Spleen (tissue), 7 donors: ENCODE results near the gene SNX12.

Experiments used
- POLR2A ChIP-seq, 3 donors: fragments of 450-650 bp; IDR thresholded peaks; one replicate each; pipeline ENCODE4 v1.5.1; 2017; ENCODE audit warnings: antibody characterized with exemption in 3 of 3, mild to moderate bottlenecking in 1 of 3
- POLR2AphosphoS5 ChIP-seq, 3 donors: sonication (generic); formaldehyde crosslinking; IDR thresholded peaks; one replicate each; pipeline ENCODE4 v1.5.1; 2017; ENCODE audit warnings: antibody characterized with exemption in 3 of 3
- TF ChIP-seq, protein P1 (sequence below), 11 experiments: fragments of 200-600 bp in 7 of 11; fragments of 450-650 bp in 4 of 11; sonication (generic) in 4 of 11; IDR thresholded peaks in 8 of 11; conservative IDR thresholded peaks in 3 of 11; 1 replicate in 7 of 11; 2 replicates in 4 of 11; pipeline versions ENCODE4 v1.4.0 to v1.8.0; 2016 to 2021; ENCODE audit warnings: antibody characterized with exemption in 11 of 11, inconsistent platforms in 4 of 11, mild to moderate bottlenecking in 1 of 11
- donor health status: DM: no; HTN: no; CAD: no; lungs with moderate emphysema.
- donor health status: DM: no; HTN: no; CAD: no.
- donor health status: DM: no; HTN: no; CAD: no.

DNA sequence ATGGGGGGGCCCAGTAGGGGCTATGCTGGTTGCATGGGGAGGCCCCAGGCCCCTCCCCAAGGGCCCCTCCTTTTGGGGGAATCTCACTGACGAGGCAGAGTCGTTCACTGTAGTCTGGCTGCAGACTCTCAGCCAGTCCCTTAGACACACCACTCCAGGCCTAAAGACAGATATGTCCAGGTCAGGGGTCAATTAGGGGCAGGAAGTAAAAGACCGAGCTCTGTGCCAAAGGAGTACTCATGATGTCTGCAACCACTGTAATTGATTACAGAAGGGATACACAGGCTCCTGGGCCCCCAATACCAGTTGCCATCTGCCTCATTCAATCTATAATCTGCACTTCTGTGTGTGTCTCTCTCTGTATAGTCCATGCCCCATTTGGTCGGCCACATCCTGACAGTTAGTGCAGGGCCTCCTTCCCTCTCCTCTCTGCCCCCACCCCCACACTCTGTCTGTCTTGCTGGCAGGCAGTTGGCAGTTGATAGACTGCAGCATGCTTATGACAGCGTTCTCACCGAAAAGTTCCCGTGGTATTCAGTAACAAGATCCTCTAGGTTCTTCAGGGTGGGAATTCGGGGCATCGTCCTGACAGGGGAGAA is 39.7 kb upstream of the SNX12 start:
- TF ChIP-seq POLR2A (IDR thresholded peaks at IDR 0.05) (no peak), POLR2AphosphoS5 (IDR thresholded peaks at IDR 0.05) (no peak)
- TF ChIP-seq, protein P1, sequence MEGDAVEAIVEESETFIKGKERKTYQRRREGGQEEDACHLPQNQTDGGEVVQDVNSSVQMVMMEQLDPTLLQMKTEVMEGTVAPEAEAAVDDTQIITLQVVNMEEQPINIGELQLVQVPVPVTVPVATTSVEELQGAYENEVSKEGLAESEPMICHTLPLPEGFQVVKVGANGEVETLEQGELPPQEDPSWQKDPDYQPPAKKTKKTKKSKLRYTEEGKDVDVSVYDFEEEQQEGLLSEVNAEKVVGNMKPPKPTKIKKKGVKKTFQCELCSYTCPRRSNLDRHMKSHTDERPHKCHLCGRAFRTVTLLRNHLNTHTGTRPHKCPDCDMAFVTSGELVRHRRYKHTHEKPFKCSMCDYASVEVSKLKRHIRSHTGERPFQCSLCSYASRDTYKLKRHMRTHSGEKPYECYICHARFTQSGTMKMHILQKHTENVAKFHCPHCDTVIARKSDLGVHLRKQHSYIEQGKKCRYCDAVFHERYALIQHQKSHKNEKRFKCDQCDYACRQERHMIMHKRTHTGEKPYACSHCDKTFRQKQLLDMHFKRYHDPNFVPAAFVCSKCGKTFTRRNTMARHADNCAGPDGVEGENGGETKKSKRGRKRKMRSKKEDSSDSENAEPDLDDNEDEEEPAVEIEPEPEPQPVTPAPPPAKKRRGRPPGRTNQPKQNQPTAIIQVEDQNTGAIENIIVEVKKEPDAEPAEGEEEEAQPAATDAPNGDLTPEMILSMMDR (IDR thresholded peaks at IDR 0.05 in 8 of 11, conservative IDR thresholded peaks at IDR 0.05 in 3 of 11), result no peak
